Neural cell (in vitro differentiated cells): ENCODE measurements around the gene ICA1. TPM values are rescaled to one million over a fixed set of nuclear protein-coding genes. Genes with fewer than 3 reads are reported as not detected.

Experiments
- H2AFZ ChIP-seq: fragments of 200-600, 300-800 bp; sonication (generic), shearing (Covaris generic); 2 replicates; pipeline ENCODE4 v1.6.0; 2014; ENCODE audit warnings: low read depth, mild to moderate bottlenecking, antibody characterized with exemption, low read length, moderate library complexity
- H3F3A ChIP-seq: fragments of 200-600 bp; shearing (Covaris generic); 2 replicates; pipeline ENCODE4 v1.6.1; 2016; ENCODE audit warnings: mild to moderate bottlenecking, moderate library complexity, mixed read lengths, antibody characterized with exemption, low read length; ENCODE audit not compliant: insufficient read depth, poor library complexity, severe bottlenecking
- H3K27ac ChIP-seq: fragments of 200-600, 300-800 bp; sonication (generic), shearing (Covaris generic); 2 replicates; pipeline ENCODE4 v1.5.1; 2014; ENCODE audit warnings: mild to moderate bottlenecking, low read length, moderate library complexity
- H3K27me3 ChIP-seq: fragments of 300-800, 200-600 bp; sonication (generic), shearing (Covaris generic); 2 replicates; pipeline ENCODE4 v1.6.0; 2014; ENCODE audit warnings: mild to moderate bottlenecking, low read depth, low read length, moderate library complexity; ENCODE audit not compliant: insufficient read depth
- H3K36me3 ChIP-seq: fragments of 300-800, 200-600 bp; sonication (generic), shearing (Covaris generic); 2 replicates; pipeline ENCODE4 v1.5.1; 2014; ENCODE audit warnings: mild to moderate bottlenecking, antibody characterized with exemption, low read length, moderate library complexity; ENCODE audit not compliant: insufficient read depth
- H3K4me2 ChIP-seq: fragments of 300-800, 200-600 bp; sonication (generic), shearing (Covaris generic); 2 replicates; pipeline ENCODE4 v1.6.0; 2014; ENCODE audit warnings: mild to moderate bottlenecking, low read length
- H3K4me3 ChIP-seq: fragments of 300-800, 200-600 bp; sonication (generic), shearing (Covaris generic); 2 replicates; pipeline ENCODE4 v1.5.1; 2014; ENCODE audit warnings: mild to moderate bottlenecking, low read length, moderate library complexity
- H3K79me2 ChIP-seq: fragments of 200-600 bp; shearing (Covaris generic); replicated peaks from 2 replicates; pipeline ENCODE4 v1.6.0; 2014; ENCODE audit warnings: mild to moderate bottlenecking, low read length, moderate library complexity; ENCODE audit not compliant: insufficient read depth
- H3K9ac ChIP-seq: fragments of 300-800, 200-600 bp; sonication (generic), shearing (Covaris generic); 2 replicates; pipeline ENCODE4 v1.6.1; 2016; ENCODE audit warnings: mild to moderate bottlenecking, low read length, mixed read lengths
- H3K9me2 ChIP-seq: fragments of 200-600 bp; shearing (Covaris generic); 2 replicates; pipeline ENCODE4 v1.6.1; 2016; ENCODE audit warnings: mild to moderate bottlenecking, low read length, mixed read lengths; ENCODE audit not compliant: insufficient read depth
- H3K9me3 ChIP-seq: fragments of 200-600, 300-800 bp; sonication (generic), shearing (Covaris generic); 2 replicates; pipeline ENCODE4 v1.6.1; 2016; ENCODE audit warnings: mild to moderate bottlenecking, mixed run types, low read length, moderate library complexity, mixed read lengths
- H4K20me1 ChIP-seq: fragments of 200-600 bp; shearing (Covaris generic); 2 replicates; pipeline ENCODE4 v1.6.1; 2016; ENCODE audit warnings: mild to moderate bottlenecking, mixed run types; ENCODE audit not compliant: insufficient read depth
- EP300 ChIP-seq: fragments of 450-650 bp; conservative IDR thresholded peaks from 2 replicates; pipeline ENCODE4 v1.6.1; 2014; ENCODE audit warnings: antibody characterized with exemption, mild to moderate bottlenecking, moderate library complexity; ENCODE audit not compliant: poor library complexity, severe bottlenecking
- EZH2 ChIP-seq: fragments of 200-600, 300-800 bp; shearing (Covaris generic), sonication (generic); IDR thresholded peaks from 2 replicates; pipeline ENCODE4 v1.6.1; 2014; ENCODE audit warnings: antibody characterized with exemption, low read length, borderline replicate concordance, mild to moderate bottlenecking; ENCODE audit not compliant: insufficient read depth, poor library complexity, severe bottlenecking
- MXI1 ChIP-seq: fragments of 450-650 bp; conservative IDR thresholded peaks from 2 replicates; pipeline ENCODE4 v1.6.1; 2014; ENCODE audit warnings: antibody characterized with exemption, mild to moderate bottlenecking; ENCODE audit not compliant: poor library complexity, severe bottlenecking
- POLR2AphosphoS5 ChIP-seq: IDR thresholded peaks from 2 replicates; pipeline ENCODE4 v1.6.1; 2012
- RAD21 ChIP-seq: fragments of 450-650 bp; conservative IDR thresholded peaks from 2 replicates; pipeline ENCODE4 v1.6.1; 2014; ENCODE audit warnings: antibody characterized with exemption, mild to moderate bottlenecking, moderate library complexity
- SMC3 ChIP-seq: fragments of 450-650 bp; conservative IDR thresholded peaks from 2 replicates; pipeline ENCODE4 v1.6.1; 2014; ENCODE audit warnings: antibody characterized with exemption, mild to moderate bottlenecking, moderate library complexity; ENCODE audit not compliant: poor library complexity
- TAF1 ChIP-seq: IDR thresholded peaks from 2 replicates; pipeline ENCODE4 v1.6.1; 2012; ENCODE audit warnings: low read depth
- polyA plus RNA-seq: library from polyadenylated mRNA; depleted of rRNA; stranded (reverse); fragments of >200 nt; gene quantifications from 2 replicates; pipeline ENCODE4 v1.2.3, GENCODE V29; 2014
- TF ChIP-seq, protein P1 (sequence below): fragments of 450-650 bp; IDR thresholded peaks from 2 replicates; pipeline ENCODE4 v1.5.1; 2014; ENCODE audit warnings: antibody characterized with exemption, mild to moderate bottlenecking, moderate library complexity; ENCODE audit not compliant: poor library complexity, severe bottlenecking
- TF ChIP-seq, protein P2 (sequence below): IDR thresholded peaks from 2 replicates; pipeline ENCODE4 v1.6.1; 2012; ENCODE audit warnings: borderline replicate concordance

The ICA1 gene
- polyA plus RNA-seq, 1 donor from 2014 or later, result 18.6 TPM

DNA sequence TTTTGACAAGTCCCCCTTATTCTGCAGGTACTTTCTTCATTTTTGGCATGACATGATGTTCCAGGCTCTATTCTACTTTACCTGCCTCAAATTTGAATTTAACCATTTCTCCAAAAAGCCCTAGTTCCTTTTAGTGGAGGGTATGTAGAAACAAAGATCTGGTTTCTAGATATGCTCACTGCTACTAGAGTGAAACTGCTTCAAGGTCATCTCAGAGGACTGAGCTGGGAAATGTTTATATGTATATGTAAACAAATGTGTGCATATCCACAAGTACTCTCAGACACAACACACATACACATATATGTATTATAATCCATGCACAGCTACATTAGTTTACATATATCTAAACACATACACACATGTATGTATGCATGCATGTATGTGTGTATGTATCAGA is 69.1 kb downstream of the ICA1 start:
- Histone ChIP-seq H2AFZ (no peak overlapping the region), H4K20me1 (no peaks in the 10 kb centered on the region), H3K36me3 (no peaks in the 10 kb centered on the region), H3K4me3 (no peak overlapping the region), H3K9ac (no peak overlapping the region), H3K9me3 (no peaks in the 10 kb centered on the region), H3F3A (no peaks in the 10 kb centered on the region), H3K27me3 (no peaks in the 10 kb centered on the region), H3K9me2 (no peaks in the 10 kb centered on the region), H3K27ac (no peak overlapping the region), H3K79me2 (no peaks in the 10 kb centered on the region), H3K4me2 (no peak overlapping the region)
- no peak for TF ChIP-seq SMC3
- TF ChIP-seq RAD21, result no peak
- TF ChIP-seq, protein P1, sequence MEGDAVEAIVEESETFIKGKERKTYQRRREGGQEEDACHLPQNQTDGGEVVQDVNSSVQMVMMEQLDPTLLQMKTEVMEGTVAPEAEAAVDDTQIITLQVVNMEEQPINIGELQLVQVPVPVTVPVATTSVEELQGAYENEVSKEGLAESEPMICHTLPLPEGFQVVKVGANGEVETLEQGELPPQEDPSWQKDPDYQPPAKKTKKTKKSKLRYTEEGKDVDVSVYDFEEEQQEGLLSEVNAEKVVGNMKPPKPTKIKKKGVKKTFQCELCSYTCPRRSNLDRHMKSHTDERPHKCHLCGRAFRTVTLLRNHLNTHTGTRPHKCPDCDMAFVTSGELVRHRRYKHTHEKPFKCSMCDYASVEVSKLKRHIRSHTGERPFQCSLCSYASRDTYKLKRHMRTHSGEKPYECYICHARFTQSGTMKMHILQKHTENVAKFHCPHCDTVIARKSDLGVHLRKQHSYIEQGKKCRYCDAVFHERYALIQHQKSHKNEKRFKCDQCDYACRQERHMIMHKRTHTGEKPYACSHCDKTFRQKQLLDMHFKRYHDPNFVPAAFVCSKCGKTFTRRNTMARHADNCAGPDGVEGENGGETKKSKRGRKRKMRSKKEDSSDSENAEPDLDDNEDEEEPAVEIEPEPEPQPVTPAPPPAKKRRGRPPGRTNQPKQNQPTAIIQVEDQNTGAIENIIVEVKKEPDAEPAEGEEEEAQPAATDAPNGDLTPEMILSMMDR, result no peak
- TF ChIP-seq POLR2AphosphoS5, result no peak
- TF ChIP-seq TAF1, result no peak
- no peak for TF ChIP-seq EP300
- TF ChIP-seq, protein P2, sequence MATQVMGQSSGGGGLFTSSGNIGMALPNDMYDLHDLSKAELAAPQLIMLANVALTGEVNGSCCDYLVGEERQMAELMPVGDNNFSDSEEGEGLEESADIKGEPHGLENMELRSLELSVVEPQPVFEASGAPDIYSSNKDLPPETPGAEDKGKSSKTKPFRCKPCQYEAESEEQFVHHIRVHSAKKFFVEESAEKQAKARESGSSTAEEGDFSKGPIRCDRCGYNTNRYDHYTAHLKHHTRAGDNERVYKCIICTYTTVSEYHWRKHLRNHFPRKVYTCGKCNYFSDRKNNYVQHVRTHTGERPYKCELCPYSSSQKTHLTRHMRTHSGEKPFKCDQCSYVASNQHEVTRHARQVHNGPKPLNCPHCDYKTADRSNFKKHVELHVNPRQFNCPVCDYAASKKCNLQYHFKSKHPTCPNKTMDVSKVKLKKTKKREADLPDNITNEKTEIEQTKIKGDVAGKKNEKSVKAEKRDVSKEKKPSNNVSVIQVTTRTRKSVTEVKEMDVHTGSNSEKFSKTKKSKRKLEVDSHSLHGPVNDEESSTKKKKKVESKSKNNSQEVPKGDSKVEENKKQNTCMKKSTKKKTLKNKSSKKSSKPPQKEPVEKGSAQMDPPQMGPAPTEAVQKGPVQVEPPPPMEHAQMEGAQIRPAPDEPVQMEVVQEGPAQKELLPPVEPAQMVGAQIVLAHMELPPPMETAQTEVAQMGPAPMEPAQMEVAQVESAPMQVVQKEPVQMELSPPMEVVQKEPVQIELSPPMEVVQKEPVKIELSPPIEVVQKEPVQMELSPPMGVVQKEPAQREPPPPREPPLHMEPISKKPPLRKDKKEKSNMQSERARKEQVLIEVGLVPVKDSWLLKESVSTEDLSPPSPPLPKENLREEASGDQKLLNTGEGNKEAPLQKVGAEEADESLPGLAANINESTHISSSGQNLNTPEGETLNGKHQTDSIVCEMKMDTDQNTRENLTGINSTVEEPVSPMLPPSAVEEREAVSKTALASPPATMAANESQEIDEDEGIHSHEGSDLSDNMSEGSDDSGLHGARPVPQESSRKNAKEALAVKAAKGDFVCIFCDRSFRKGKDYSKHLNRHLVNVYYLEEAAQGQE, result no peak
- TF ChIP-seq MXI1, result no peak
- TF ChIP-seq EZH2, result no peak

DNA sequence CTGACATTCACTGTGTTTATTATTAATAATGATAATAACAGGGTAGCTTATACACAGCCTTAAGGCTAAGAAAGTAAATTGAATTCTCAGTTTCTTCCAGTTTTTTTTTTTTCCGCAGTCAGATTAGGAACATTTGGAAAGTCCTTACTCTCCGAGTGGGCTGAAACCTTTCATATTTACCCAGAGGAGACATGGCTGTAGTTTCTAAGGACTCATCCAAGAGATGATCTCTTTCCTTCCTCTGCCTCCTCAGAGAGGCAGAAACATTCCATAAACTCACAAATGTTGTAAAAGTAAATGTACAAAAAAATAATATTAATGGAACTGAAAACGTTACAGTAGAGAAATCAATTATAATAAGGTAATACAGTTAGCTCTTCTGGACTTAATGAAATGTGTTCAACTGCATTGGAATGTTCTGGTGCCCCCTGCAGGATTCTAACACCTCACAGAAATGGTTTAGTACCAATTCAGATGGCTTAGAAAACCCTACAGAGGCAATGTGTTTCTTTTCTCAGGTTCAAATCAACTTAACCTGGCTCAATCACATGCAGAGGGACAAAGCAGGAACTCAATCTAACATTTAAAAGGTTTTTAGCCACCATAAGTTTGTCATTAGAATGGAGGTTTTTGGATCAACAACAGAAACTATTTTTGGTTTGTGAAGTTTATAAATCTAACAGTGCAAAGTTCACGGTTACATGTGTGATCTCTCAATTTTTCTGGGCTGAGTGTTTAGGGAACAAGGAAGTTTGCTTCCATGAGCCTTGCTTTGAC is 71.7 kb downstream of the ICA1 start:
- H3K9me2 ChIP-seq, result no peaks in the 10 kb centered on the region
- H4K20me1 ChIP-seq, result no peaks in the 10 kb centered on the region
- H3K9me3 ChIP-seq, result no peaks in the 10 kb centered on the region
- H3F3A ChIP-seq, result no peaks in the 10 kb centered on the region
- no peak overlapping the region for H3K27ac ChIP-seq
- no peak overlapping the region for H3K4me2 ChIP-seq
- H3K4me3 ChIP-seq, result no peak overlapping the region
- no peak overlapping the region for H3K9ac ChIP-seq
- H3K27me3 ChIP-seq, result no peaks in the 10 kb centered on the region
- no peaks in the 10 kb centered on the region for H3K79me2 ChIP-seq
- H3K36me3 ChIP-seq, result no peaks in the 10 kb centered on the region
- no peak overlapping the region for H2AFZ ChIP-seq
- TF ChIP-seq, protein P1, result peak; percentile 81
- TF ChIP-seq, protein P2, result no peak
- TF ChIP-seq EZH2 (no peak), MXI1 (no peak), RAD21 (peak; percentile 86), TAF1 (no peak), POLR2AphosphoS5 (no peak), SMC3 (peak; percentile 88)
